Measurements from ENCODE around the gene RNF44. TPM values are rescaled to one million over a fixed set of nuclear protein-coding genes. Genes with fewer than 3 reads are reported as not detected.

RNF44 gene
- total RNA-seq, 1 experiment from 2014 or later: 58.4 TPM

DNA sequence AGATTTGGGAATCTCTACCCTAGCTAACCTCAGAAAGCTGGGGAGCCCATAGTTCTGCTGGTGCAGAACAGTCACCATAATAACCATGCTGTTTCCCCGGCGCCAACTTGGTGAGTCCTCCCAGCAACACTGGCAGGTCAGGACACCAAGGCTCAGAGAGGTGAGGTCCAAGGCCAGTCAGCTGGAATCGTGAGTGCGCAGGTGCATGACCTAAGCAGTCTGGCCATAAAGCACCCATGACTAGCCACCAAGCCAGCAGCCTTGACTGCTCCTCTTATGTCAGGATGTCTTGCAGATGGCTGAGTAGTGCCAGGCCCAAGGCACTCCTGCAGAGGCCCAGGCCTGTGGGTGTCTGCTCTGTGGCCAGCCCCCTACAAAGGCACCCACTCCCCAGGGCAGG, 2.6 kb downstream of the RNF44 start:
- peaks cover 45% of the 10 kb centered on the region for H3K79me2 ChIP-seq (ENCODE audit: insufficient read depth, low read length)
- H3K4me1 ChIP-seq (ENCODE audit: control insufficient read depth in 1 of 2, insufficient read depth in 2 of 2, low read length in 2 of 2): peaks cover 15 to 27% of the 10 kb centered on the region in 2 experiments; a peak in 3 of 4 replicates
- CTCF ChIA-PET: no interaction called here
- DNase-seq (ENCODE audit: low read depth, low spot score): no peak
- peak overlapping the region; percentile 100 for H3K4me2 ChIP-seq (ENCODE audit: low read length)
- POLR2A ChIA-PET: no interaction called here
- no peak overlapping the region; the same call in 1 of the 2 replicates for H3K27ac ChIP-seq (ENCODE audit: low read depth, low read length)
- no peak overlapping the region for H2AFZ ChIP-seq (ENCODE audit: low read depth, low read length, poor library complexity, severe bottlenecking)
- TF ChIP-seq, protein P1, sequence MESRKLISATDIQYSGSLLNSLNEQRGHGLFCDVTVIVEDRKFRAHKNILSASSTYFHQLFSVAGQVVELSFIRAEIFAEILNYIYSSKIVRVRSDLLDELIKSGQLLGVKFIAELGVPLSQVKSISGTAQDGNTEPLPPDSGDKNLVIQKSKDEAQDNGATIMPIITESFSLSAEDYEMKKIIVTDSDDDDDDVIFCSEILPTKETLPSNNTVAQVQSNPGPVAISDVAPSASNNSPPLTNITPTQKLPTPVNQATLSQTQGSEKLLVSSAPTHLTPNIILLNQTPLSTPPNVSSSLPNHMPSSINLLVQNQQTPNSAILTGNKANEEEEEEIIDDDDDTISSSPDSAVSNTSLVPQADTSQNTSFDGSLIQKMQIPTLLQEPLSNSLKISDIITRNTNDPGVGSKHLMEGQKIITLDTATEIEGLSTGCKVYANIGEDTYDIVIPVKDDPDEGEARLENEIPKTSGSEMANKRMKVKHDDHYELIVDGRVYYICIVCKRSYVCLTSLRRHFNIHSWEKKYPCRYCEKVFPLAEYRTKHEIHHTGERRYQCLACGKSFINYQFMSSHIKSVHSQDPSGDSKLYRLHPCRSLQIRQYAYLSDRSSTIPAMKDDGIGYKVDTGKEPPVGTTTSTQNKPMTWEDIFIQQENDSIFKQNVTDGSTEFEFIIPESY (IDR thresholded peaks at IDR 0.05; ENCODE audit: extremely low read depth, insufficient replicate concordance, low read length): no peak
- TF ChIP-seq SIN3A (IDR thresholded peaks at IDR 0.05; ENCODE audit: low read depth): no peak
- no peak for TF ChIP-seq CEBPB (IDR thresholded peaks at IDR 0.05; ENCODE audit: low read depth)
- TF ChIP-seq, protein P2, sequence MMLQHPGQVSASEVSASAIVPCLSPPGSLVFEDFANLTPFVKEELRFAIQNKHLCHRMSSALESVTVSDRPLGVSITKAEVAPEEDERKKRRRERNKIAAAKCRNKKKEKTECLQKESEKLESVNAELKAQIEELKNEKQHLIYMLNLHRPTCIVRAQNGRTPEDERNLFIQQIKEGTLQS (IDR thresholded peaks at IDR 0.05): no peak
- TF ChIP-seq JUND (IDR thresholded peaks at IDR 0.05): no peak
- no peak for TF ChIP-seq TCF7L2 (IDR thresholded peaks at IDR 0.05; ENCODE audit: borderline replicate concordance, extremely low read depth, insufficient read depth, insufficient read length)
- TF ChIP-seq CBX3 (IDR thresholded peaks at IDR 0.05; ENCODE audit: low read depth): no peak
- TF ChIP-seq FOSL1 (IDR thresholded peaks at IDR 0.05; ENCODE audit: low read depth): no peak
- TF ChIP-seq ELF1 (IDR thresholded peaks at IDR 0.05; ENCODE audit: borderline replicate concordance, low read depth): no peak
- TF ChIP-seq, protein P3, sequence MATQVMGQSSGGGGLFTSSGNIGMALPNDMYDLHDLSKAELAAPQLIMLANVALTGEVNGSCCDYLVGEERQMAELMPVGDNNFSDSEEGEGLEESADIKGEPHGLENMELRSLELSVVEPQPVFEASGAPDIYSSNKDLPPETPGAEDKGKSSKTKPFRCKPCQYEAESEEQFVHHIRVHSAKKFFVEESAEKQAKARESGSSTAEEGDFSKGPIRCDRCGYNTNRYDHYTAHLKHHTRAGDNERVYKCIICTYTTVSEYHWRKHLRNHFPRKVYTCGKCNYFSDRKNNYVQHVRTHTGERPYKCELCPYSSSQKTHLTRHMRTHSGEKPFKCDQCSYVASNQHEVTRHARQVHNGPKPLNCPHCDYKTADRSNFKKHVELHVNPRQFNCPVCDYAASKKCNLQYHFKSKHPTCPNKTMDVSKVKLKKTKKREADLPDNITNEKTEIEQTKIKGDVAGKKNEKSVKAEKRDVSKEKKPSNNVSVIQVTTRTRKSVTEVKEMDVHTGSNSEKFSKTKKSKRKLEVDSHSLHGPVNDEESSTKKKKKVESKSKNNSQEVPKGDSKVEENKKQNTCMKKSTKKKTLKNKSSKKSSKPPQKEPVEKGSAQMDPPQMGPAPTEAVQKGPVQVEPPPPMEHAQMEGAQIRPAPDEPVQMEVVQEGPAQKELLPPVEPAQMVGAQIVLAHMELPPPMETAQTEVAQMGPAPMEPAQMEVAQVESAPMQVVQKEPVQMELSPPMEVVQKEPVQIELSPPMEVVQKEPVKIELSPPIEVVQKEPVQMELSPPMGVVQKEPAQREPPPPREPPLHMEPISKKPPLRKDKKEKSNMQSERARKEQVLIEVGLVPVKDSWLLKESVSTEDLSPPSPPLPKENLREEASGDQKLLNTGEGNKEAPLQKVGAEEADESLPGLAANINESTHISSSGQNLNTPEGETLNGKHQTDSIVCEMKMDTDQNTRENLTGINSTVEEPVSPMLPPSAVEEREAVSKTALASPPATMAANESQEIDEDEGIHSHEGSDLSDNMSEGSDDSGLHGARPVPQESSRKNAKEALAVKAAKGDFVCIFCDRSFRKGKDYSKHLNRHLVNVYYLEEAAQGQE (IDR thresholded peaks at IDR 0.05; ENCODE audit: low read depth): no peak
- no peak for TF ChIP-seq EGR1 (IDR thresholded peaks at IDR 0.05; ENCODE audit: low read depth)
- no peak for TF ChIP-seq ZNF274 (IDR thresholded peaks at IDR 0.05; ENCODE audit: low read depth, low read length)
- TF ChIP-seq POLR2A (IDR thresholded peaks at IDR 0.05; ENCODE audit: borderline replicate concordance, extremely low read depth, insufficient read depth, insufficient read length): no peak
- TF ChIP-seq EZH2 (IDR thresholded peaks at IDR 0.05): no peak
- TF ChIP-seq POLR2AphosphoS5 (IDR thresholded peaks at IDR 0.05; ENCODE audit: low read depth, low read length): no peak
- no peak for TF ChIP-seq YY1 (IDR thresholded peaks at IDR 0.05; ENCODE audit: extremely low read depth, insufficient replicate concordance, low read depth, low read length)
- no peak for TF ChIP-seq SRF (IDR thresholded peaks at IDR 0.05; ENCODE audit: low read depth)
- no peak for TF ChIP-seq ZFX (IDR thresholded peaks at IDR 0.05)
- no peak for TF ChIP-seq RAD21 (IDR thresholded peaks at IDR 0.05; ENCODE audit: low read depth)
- no peaks in the 10 kb centered on the region for H3K9me2 ChIP-seq (ENCODE audit: insufficient read depth)
- no peak for ATAC-seq
- RAD21 ChIA-PET (ENCODE audit: low non-redundant PET in 1 of 2, low total read pairs in 2 of 2, uncharacterized antibody in 2 of 2, unreplicated experiment in 2 of 2): no interaction called here
- no peaks in the 10 kb centered on the region for H3K9me3 ChIP-seq (ENCODE audit: control insufficient read depth in 1 of 2, insufficient read depth in 1 of 2, low read depth in 1 of 2, low read length in 2 of 2)
- H3K36me3 ChIP-seq (ENCODE audit: control insufficient read depth in 1 of 2, insufficient read depth in 2 of 2, low read length in 2 of 2): peaks cover 0 to 13% of the 10 kb centered on the region in 2 experiments; a peak in 1 of 4 replicates
- H3K9ac ChIP-seq (ENCODE audit: low read length): no peak overlapping the region
- H3K27me3 ChIP-seq (ENCODE audit: insufficient read depth, low read length): no peaks in the 10 kb centered on the region
- no peak overlapping the region for H3K4me3 ChIP-seq (replicated peaks in 1 of 2; ENCODE audit: low read depth in 1 of 2, low read length in 2 of 2)
- BruUV-seq (replicated peaks): no TSS peak
- no peaks in the 10 kb centered on the region for H4K20me1 ChIP-seq (ENCODE audit: insufficient read depth)
- intact Hi-C loops (cut with micrococcal nuclease): loop anchor here (5.0 kb wide), 1 partner anchor 87 kb away; the partner anchor contains the start of gene FAF2
